Stimulated activated CD8-positive, alpha-beta memory T cell treated with anti-CD3 and anti-CD28 coated beads, Interleukin-15, amount 100 ng/mL, for 24 hours (primary cell): ENCODE measurements around the gene GALNTL6.
A peak's percentile ranks its signal among the peaks of the same experiment; 100 is the strongest.

Experiments
- DNase-seq: peaks from one replicate; pipeline ENCODE4 v3.0.0-alpha.2; 2020; ENCODE audit warnings: low read depth

The GALNTL6 gene

GRCh38 chr4:172989984-172990820, 1177.0 kb downstream of the GALNTL6 start:
- DNase-seq = no peak

DNA sequence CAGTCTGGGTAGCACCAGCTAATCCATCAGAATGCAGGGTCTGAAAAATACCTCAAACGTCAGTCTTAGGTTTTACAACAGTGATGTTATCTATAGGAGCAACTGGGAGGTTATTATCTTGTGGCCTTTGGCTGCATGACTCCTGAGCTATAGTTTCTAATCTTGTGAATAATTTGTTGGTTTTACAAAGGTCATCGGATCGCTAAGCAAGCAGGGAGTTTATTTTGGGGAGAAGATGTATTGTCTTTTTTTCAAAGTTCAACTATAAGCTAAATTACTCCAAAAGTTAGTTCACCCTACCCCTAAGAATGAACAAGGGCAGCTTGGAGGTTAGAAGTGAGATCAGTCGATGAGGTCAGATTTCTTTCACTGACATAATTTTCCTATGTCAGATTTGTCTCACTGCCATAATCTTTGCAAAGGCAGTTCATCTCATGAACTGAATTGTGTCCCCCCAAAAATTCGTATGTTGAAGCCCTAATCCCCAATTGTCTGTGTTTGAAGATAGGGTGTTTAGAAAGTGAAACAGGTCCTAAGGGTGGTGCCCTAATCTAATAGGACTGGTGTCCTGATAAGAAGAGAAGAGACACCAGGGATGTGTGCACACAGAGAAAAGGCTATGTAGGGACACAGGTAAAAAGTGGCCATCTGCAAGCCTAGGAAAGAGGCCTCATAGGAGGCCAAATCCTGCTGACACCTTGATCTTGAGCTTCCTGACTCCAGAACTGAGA, 1179.6 kb downstream of the GALNTL6 start:
- no peak for DNase-seq

DNA sequence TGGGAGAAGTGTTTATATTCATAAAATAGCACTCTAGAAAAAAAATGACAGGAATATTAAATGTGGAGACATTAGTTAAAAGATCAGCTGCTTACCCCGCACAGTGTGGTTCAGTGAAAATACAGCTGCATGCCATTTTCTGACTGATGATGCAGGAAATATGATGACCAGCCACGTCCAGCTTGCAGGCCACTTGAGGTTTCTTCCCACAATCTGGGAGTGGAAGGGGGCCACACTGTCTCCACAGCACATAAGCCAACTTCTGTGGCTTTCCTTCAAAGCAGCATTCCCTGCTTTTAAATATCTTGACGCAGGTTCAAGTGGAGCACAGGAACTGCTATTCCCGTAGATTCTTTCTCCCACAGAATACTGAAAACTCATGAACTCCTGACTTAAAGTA, 1182.0 kb downstream of the GALNTL6 start:
- no peak for DNase-seq

GRCh38 chr4:172995704-172996103, 1182.5 kb downstream of the GALNTL6 start:
- DNase-seq = no peak

DNA sequence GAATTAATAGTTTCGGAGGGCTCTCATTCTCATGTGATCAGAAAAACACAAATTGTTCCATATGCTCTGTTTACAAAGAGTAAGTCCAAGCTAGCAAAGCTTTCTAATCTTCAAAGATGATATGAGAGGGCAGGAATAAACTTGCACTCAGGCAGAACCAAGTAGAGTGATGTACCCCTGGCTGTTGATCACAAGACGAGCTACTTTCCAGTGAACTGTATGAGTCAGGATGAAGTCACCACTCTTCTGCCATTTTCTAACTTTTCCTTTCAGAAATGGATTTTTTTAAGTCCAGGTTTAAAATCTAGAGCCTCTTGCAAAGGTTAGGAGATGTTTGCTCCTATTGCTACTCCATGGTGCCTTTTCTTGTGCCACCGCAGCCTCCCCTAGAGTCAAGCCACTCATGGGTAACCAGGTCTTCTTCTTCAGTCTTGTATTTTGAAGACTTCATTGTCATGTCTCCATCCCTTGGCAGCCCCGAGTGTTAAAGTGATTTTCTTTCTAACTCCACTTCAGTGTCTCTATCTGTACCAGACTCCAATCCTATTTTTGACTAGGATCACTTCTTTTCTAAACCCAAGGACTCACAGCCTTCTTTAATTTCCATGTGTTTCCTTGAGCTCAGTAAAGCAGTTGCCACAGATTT, 1183.5 kb downstream of the GALNTL6 start:
- no peak for DNase-seq

DNA sequence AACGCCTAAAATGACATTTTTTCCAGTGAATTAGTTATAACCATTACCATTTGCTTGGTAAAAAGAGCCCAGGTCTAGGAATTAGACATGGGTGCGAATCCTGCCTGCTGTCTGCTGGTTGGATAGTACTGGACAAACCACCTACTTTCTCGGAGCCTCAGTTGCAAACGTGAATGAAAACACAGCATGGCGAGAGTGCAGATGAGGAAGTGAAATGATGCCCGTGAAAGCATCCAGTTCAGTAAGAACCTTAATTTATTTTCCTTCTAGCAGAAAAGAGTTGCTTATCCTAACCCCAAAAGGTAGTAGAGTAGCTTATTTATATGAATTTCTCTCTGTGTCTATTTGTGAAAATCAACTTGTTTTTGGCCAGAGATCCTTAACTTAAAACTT, 1184.0 kb downstream of the GALNTL6 start:
- no peak for DNase-seq

DNA sequence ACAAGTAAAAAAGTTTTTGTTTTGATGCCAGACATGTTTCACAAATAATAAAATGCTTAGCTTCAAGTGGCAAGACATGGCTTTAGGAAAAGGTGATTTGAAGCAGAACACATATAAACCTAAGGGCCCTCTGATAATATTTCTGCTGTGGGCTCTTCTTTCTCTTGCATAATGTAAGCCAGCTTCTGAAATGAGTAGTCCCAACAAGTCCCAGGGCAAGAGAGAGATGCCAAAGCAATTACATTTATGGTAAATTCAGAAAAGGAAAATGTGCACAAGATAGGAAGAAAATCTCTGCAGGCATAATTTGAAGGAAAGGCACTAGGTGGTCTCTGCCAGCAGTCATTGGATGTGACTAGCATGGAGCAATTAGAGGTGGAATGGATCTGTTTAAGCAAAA, 1184.7 kb downstream of the GALNTL6 start:
- no peak for DNase-seq

GRCh38 chr4:172998527-172999469, 1185.6 kb downstream of the GALNTL6 start:
- DNase-seq = no peak

GRCh38 chr4:173001571-173001970, 1188.4 kb downstream of the GALNTL6 start:
- DNase-seq = no peak

- DNase-seq = no peak
These were observed 1189.8 kb downstream of the GALNTL6 start for GRCh38 chr4:173002830-173003561.

GRCh38 chr4:173005912-173006633, 1192.9 kb downstream of the GALNTL6 start:
- no peak for DNase-seq

DNA sequence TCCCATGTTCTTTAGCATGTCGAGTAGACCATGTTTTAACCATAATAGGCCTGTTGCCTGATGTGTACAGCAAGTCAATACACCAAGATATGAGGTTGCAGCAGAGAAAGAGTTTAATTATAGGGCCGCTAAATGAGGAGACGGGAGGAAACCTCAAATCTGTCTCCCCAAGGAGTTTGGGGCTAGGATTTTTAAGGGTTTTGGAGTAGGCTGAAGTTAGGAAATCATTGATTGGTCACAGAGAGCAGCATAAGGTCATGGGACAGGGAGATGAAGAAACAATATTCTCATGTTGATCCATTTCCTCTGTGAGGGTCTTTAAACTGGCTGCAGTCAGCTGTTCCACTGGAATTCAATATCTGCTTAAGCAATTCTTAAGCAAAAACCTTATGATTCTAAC, 1195.2 kb downstream of the GALNTL6 start:
- no peak for DNase-seq

DNA sequence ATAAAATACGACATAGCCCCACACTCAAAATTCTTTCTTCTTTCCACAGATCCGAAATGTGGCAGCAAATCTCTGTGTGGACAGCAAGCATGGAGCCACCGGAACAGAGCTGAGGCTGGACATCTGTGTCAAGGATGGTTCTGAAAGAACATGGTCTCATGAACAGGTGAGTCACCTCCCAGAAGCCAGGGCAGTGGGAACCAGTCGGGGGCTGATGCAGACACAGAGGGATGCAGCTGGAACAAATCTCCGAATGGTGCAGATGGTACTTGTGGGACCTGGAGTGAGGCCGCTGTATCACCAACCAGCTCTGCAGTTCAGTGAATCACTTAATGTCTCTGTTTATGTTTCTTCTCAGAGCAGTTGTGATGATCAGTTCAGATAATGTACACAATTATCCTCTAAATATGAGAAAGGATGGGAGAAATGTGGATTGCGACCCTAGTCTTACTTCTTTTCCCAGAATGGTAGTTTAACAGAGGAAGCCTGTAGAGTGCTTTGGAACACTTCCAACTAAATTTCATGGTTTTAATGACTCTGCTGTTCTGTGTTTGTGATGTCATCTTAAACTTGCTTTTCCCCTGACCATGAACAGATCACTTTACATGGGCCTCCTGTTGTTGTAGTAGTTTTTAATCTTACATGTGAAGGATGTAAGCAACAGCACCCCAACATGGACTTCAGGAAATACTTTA, 1196.1 kb downstream of the GALNTL6 start:
- no peak for DNase-seq

- DNase-seq = no peak
These were observed 1199.4 kb downstream of the GALNTL6 start for GRCh38 chr4:173012608-173013007.

- DNase-seq = peak; percentile 4
These were observed 1200.2 kb downstream of the GALNTL6 start for GRCh38 chr4:173013232-173013930.

GRCh38 chr4:173014113-173014558, 1200.9 kb downstream of the GALNTL6 start:
- DNase-seq = no peak

DNA sequence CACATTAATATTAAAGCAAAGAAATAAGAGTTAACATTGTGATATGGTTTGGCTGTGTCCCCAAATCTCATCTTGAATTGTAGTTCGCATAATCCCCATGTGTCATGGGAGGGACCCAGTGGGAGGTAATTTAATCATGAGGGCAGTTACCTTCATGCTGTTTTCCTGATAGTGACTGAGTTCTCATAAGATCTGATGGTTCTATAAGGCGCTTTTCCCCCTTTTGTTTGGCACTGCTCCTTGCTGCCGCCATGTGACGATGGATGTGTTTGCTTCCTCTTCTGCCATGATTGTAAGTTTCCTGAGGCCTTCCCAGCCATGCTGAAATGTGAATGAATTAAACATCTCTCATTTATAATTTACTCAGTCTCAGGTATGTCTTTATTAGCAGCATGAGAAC, 1201.6 kb downstream of the GALNTL6 start:
- DNase-seq = no peak

DNA sequence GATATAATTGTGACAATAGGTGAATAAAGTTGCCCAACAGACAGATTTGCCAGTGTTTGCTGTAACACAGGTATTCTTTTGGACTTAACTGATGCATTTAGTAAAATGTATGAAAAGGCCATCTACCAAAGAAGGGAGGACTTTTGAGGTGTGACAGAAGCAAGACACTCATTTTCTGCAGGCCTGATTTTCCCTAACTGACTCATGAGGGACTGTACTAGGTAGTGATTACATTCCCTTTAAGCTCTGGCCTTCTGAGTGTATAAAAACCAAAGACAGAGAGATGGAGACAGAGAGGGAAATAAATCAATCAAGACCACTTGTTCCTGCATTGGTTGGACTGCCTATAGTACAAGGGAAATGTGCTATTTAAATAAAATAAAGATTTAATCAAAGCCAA, 1204.6 kb downstream of the GALNTL6 start:
- no peak for DNase-seq

- no peak for DNase-seq
These were observed 1205.2 kb downstream of the GALNTL6 start for GRCh38 chr4:173018446-173018845.
